Left renal cortex interstitium (tissue), 4 donors: ENCODE measurements around the gene MEX3A. TPM values are rescaled to one million over a fixed set of nuclear protein-coding genes. Genes with fewer than 3 reads are reported as not detected.
"Not testable (repeated sequence)": the region's sequence is repeated elsewhere in the genome, so short reads cannot be mapped to it uniquely, and the experiment has no call there.

Experiments used
- DNase-seq, 4 donors: peaks; one replicate each; pipeline ENCODE4 v3.0.0-alpha.2; 2013; ENCODE audit warnings: low read depth in 4 of 4, low spot score in 2 of 4, missing footprints in 1 of 4
- polyA plus RNA-seq, 4 donors: library from polyadenylated mRNA; unstranded; fragments of 120-200 nt; gene quantifications; one replicate each; pipeline ENCODE4 v1.2.1, GENCODE V29; 2013; ENCODE audit not compliant: insufficient read length in 4 of 4

MEX3A gene
- polyA plus RNA-seq, 4 donors = 40.9 to 53.6 (median 46.9) TPM

- DNase-seq = no peak
Measured at GRCh38 chr1:156118177-156118868, 36.1 kb upstream of the MEX3A start.

GRCh38 chr1:156117414-156118176 is 35.3 kb upstream of the MEX3A start:
- no peak for DNase-seq

GRCh38 chr1:156116731-156117130 is 34.5 kb upstream of the MEX3A start:
- DNase-seq = not testable (repeated sequence)

- peak in 1 of 4 donors; percentile 49 for DNase-seq
Measured at GRCh38 chr1:156115514-156116374, 33.5 kb upstream of the MEX3A start.

GRCh38 chr1:156114919-156115513 is 32.8 kb upstream of the MEX3A start:
- no peak for DNase-seq

GRCh38 chr1:156114101-156114918 is 32.0 kb upstream of the MEX3A start, which contains the start of gene LMNA:
Gene LMNA (plus strand): TSS chr1:156114711. CDS start chr1:156114919, 208 bp downstream.
- DNase-seq = no peak

GRCh38 chr1:156113282-156113950 is 31.2 kb upstream of the MEX3A start:
- DNase-seq = no peak

- no peak for DNase-seq
Measured at GRCh38 chr1:156112276-156113137, 30.2 kb upstream of the MEX3A start.

GRCh38 chr1:156111355-156111962 is 29.2 kb upstream of the MEX3A start:
- DNase-seq = no peak

- DNase-seq = no peak
Measured at GRCh38 chr1:156110252-156110651, 28.0 kb upstream of the MEX3A start.

GRCh38 chr1:156108664-156109241 is 26.5 kb upstream of the MEX3A start:
- no peak for DNase-seq

GRCh38 chr1:156108057-156108456 is 25.8 kb upstream of the MEX3A start:
- no peak for DNase-seq

- DNase-seq = no peak
Measured at GRCh38 chr1:156106624-156107488, 24.6 kb upstream of the MEX3A start.

- DNase-seq = no peak
Measured at GRCh38 chr1:156104861-156105832, 22.9 kb upstream of the MEX3A start.

GRCh38 chr1:156104065-156104810 is 22.0 kb upstream of the MEX3A start:
- DNase-seq = no peak
